Endothelial cell of umbilical vein (primary cell): ENCODE data around the gene ZNF699.

Experiments used
- GATA2 ChIP-seq: IDR thresholded peaks from 2 replicates; pipeline ENCODE4 v1.7.0; 2011; ENCODE audit warnings: low read depth, mild to moderate bottlenecking, moderate library complexity, mixed read lengths, low read length; ENCODE audit not compliant: insufficient read length, insufficient read depth
- POLR2A ChIP-seq: IDR thresholded peaks from 2 replicates; pipeline ENCODE4 v1.6.1; 2012; ENCODE audit warnings: low read depth, mild to moderate bottlenecking, control low read depth, low read length
- TF ChIP-seq, protein P1 (sequence below), 2 donors: IDR thresholded peaks; 1 replicate in 1 of 2; 2 replicates in 1 of 2; pipeline ENCODE4 v1.5.1; 2011; ENCODE audit warnings: low read length in 2 of 2, mild to moderate bottlenecking in 2 of 2, moderate library complexity in 2 of 2, control low read depth in 1 of 2, inconsistent platforms in 1 of 2, low read depth in 1 of 2; ENCODE audit not compliant: insufficient read depth in 1 of 2; ENCODE audit errors: extremely low read depth in 1 of 2

DNA sequence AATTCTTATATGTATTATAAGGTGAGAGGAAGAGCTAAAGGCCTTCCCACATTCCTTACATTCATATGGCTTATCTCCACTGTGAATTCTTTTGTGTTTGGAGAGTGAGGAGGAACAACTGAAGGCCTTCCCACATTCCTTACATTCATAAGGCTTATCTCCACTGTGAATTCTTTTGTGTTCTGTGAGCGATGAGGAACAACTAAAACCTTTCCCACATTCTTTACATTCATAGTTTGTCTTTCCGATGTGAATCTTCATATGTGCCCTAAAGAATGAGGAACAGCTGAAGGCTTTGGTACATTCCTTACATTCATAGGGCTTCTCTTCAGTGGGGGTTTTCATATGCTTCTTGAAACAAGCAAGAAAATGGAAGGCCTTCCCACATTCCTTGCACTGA is 13.3 kb downstream of the ZNF699 start:
- TF ChIP-seq GATA2 (no peak), POLR2A (no peak)
- TF ChIP-seq, protein P1, sequence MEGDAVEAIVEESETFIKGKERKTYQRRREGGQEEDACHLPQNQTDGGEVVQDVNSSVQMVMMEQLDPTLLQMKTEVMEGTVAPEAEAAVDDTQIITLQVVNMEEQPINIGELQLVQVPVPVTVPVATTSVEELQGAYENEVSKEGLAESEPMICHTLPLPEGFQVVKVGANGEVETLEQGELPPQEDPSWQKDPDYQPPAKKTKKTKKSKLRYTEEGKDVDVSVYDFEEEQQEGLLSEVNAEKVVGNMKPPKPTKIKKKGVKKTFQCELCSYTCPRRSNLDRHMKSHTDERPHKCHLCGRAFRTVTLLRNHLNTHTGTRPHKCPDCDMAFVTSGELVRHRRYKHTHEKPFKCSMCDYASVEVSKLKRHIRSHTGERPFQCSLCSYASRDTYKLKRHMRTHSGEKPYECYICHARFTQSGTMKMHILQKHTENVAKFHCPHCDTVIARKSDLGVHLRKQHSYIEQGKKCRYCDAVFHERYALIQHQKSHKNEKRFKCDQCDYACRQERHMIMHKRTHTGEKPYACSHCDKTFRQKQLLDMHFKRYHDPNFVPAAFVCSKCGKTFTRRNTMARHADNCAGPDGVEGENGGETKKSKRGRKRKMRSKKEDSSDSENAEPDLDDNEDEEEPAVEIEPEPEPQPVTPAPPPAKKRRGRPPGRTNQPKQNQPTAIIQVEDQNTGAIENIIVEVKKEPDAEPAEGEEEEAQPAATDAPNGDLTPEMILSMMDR (IDR thresholded peaks at IDR 0.05; ENCODE audit: extremely low read depth in 1 of 2, insufficient read depth in 1 of 2, low read depth in 1 of 2, low read length in 2 of 2): no peak
